Activated CD8-positive, alpha-beta memory T cell treated with anti-CD3 and anti-CD28 coated beads for 4 hours (primary cell): ENCODE measurements around the gene GPR31.

ENCODE experiments used
- DNase-seq, 2 donors: peaks; one replicate each; pipeline ENCODE4 v3.0.0-alpha.2; 2020; ENCODE audit warnings: low read depth in 2 of 2

GPR31 gene

DNA sequence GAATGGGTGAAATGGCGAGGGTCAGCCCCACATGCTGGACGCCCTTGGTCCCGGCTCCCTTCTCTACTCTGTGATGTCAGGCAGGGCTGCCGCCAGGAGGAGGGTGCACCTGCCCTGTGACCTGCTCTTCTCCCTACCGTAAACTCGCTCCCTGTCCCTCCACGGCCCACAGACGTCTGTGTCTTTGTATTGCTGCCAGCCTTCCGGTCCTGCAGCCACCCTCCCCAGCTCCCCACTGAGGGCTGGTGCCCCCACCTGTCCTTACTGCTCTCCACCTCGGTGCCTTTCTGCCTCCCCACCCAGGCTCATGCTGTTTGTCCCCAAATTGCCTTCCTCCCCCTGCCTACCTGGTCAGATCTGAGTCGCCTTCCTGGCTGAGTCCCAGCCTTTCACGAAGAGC, 38.9 kb downstream of the GPR31 start:
- no peak for DNase-seq

DNA sequence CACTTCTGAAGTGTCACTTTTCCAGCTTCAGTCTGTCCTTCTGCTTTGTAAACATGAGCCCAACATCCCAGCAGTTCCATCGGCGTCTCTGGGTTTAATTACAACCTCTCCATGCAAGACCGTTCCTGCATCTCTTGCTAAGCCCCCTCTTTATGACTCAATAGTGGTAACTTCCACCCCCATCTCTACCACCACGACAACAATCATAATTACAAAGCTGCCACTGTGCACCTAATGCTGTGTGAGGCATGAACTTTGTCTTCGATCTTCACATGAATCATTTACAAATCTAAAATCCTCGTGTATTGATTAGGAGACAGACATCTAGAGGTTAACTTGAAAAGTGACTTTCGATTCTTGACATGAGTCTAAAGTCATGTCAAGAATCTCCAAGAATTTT, 39.8 kb downstream of the GPR31 start:
- no peak for DNase-seq

DNA sequence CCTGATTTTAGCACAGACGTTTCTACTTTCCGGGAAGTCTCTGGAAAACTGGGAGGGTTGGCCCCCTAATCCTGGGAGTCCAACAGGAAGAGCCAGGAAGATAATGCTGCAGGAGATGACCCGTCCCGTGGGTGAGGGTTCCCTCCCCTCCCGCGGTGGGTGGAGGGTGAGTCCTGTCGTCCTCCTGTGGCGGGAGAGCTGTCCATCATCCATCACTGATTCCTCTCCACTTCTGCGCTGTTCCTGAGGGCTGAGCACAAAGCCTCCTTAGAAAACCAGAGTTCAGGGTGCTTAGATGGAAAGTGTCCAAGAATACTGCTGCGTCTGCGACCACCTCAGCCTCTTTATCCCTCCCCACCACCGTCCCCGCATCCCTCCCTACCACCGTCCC, 40.9 kb downstream of the GPR31 start:
- DNase-seq, result no peak

DNA sequence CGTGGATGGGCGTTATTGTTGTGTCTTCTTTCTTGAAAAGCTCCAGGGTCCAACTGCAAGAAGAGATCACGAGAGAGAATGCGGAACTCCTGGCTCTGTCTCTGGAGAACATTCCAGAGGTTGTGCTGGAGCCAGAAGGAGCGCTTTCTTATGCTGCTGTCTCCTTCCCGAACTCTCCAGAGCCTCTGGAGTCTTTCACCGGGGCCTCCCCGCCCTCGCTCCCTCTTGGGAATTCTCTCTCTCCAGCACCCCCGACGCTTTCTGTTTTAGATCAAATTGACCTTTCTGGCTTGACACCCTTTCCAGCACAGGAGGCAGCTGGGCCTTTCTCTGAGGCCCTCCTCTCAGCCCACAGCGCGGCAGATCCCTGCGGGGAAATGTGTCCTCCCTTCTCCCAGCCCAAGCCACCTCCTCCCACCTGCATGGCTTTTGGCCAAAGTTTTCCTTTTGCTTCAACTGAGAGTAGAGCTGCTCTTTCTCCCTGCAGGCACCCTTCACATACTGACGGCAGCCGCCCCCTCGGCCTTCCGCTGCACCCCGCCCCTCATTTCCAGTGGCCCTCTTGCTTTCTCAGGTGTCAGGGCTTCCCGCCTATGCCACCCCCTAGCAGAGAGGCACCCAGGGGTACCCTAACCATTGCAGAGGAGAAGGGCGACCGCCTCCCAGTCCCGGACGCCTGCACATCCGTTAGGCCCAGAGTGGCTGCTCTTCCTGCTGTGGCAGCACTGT, 41.5 kb downstream of the GPR31 start:
- DNase-seq, result no peak

DNA sequence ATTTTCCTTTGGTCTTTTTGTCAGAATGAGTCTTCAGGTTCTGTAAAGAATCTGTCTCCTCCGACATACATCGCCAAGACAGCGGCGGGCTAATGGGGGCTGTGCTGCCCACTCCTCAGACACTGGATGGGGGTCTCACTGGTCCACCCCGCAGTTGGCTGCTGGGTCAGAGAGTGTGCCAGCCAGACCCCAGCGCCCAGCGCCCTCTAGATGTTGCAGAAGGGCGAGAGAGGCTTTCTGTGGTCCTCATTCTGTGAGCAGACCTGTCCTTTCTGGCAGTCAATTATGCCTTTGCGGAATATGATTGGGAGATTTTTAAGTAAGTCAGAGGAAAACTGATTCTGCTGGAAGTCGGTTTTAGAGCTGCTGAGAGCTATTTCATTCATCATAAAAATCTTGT, 42.7 kb downstream of the GPR31 start:
- DNase-seq, result no peak

DNA sequence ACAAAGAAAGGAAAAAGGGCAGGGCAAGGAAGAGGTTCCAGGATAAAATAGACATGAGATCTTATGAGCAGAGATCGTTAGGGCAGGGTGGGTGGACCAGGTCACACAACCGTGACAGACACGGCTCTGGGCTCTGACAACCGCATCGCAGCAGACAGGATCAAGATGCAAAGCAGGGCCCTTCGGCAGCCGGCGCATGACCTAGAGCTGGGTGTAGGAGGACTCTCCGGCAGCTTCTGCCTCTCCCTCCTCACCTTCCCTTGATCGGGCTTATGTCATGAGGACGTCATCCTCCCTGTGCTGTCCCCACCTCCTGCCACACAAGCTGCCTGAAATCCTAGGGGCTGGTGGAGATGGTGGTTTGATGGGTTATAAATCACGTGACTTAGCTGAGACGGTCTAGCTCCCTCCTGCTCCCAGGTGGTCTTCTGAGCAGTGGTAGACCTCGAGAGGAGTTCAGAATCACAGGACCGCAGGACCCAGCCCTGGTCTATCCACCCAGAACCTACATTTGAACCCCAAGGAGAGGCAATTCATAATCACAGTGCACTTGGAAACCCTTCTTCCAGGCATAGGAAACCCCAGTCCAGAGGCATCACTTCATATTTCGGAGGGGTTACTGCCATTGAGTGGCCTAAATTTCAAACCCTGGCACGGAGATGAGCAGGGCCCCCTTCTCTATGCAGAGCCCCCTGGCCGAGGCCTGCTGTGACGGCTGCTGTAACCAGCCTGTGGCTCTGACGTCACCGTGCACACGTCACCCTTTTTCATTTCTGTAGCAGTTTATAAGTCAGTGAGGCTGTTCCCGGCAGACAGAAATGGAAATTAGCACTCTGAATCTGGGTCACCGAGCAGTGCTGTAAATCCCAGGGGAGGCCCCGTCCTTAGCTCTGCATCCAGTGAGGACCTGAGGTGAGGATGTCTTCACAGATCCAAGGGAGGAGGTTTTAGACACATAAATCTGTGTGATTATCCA, 43.6 kb downstream of the GPR31 start:
- DNase-seq, result no peak

DNA sequence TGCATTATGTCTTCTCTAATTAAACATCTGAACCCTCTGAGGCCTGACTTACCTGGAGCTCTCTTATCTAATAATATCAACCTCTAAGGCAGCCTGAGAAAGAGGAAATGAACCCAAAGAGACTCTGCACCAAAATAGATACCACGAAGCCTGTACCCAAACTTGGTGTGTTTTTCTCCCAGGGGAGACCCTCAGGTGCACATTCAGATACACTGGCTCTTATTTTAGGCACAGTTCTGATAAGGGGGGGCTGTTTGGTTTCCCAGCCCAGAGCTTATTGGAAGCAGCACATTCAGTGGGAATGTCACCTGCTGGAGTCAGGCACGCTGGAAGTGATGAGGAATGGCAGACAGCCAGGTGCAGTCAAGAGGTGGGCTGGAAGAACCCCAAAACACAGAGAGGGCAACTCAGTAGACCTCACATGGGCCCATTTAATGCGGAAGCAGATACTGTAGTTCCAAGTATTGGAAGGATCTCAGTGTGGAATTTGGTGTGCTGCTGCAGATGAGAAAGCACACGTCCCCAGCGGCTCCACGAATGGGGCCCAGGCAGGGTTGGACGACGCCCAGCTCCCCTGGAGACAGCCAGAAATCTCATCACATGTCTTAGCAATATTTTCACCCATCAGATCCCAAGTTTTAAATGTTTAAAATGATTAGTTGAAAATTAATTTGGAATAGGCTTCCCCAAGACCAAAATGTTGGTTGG, 44.6 kb downstream of the GPR31 start:
- no peak for DNase-seq

DNA sequence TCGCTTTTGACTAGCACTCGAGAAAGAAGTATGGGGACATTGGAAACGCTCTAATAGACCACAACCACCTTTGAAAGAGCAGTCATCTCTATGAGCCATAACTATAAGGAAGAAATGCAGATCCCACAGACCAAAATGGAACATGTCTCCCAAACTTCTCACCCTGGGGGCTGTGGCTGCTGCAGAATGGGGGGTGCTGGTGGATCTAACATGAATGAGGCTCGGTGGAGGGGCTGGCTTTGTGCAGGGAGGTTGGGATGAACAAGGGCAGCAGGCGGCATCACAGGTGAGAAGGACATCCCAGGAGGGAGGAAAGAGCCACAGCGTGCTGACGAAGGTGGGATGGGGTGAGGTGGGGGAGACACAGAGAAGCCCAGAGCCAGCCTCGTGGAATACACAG, 45.4 kb downstream of the GPR31 start:
- DNase-seq, result no peak

DNA sequence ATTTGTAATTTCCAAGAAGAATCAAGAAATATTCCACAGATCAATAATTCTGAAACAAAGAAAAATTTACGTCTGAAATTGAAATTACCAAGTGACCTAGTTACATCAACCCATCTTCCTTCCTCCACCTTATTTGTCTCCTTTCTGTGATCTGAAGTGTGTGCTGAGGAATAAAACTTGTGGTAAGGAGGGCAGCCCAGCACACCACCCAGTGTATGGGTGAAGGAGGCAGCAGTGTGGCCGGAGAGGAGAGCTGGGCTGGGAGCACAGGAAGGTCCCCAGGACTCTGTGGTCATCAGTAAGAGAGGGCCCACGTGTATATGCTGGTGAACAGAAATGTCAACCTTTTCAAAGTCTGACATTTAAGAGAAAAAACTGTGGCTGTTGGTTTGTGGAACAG, 46.2 kb downstream of the GPR31 start:
- no peak for DNase-seq

DNA sequence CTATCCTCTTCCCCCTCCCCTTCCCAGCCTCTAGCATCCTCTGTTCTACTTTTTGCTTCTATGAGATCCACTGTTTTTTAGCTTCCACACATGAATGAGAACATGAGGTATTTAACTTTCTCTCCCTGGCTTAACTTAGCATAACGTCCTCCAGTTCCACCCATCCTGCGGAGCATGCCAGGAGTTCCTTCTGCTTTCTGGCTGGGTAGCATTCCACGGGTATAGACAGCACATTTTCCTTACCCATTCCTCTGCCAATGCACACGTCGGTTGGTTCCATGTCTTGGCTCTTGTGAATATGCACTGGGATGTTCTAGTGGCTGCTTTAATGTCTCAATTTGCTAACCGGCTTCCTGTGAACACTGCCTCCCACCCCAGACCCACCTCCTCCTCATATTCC, 48.1 kb downstream of the GPR31 start:
- no peak for DNase-seq

DNA sequence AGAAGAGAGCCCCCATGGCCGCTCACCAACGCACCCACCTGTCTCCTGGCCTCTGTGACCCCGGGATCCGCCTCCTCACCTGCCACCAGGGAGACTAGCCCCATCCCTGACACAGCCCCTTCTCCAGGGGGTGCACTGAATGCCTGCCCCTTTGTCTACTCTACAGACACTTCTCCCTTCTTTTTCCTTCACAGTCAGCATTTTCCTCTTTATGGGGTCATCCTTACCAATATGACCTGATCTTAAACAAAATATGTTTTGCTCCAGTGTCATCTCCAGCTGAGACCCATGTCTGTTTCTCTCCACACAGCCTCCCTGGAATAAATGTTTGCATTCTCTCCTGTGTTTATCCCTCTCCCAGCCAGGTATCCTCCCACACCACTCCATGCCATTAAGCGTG, 49.5 kb downstream of the GPR31 start:
- no peak for DNase-seq

DNA sequence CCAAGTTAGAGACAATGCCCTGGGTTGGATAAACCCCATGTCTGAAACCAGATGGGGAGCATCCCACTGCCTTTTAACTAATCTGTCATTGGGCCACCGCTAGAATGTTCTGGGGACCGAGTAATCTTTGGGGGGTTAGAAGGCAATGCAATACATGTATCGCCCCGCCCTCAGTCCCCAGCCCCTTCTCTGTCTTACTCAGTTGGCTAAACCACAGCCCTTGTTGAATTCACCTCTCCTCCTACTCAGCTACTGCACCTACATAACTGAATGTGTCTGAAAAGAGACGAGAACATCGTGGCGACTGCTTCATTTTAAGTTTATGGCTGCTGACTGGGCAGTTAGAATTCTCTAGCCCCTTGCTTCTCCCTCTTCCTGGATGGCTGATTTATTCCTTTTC, 50.0 kb downstream of the GPR31 start:
- DNase-seq, result no peak

DNA sequence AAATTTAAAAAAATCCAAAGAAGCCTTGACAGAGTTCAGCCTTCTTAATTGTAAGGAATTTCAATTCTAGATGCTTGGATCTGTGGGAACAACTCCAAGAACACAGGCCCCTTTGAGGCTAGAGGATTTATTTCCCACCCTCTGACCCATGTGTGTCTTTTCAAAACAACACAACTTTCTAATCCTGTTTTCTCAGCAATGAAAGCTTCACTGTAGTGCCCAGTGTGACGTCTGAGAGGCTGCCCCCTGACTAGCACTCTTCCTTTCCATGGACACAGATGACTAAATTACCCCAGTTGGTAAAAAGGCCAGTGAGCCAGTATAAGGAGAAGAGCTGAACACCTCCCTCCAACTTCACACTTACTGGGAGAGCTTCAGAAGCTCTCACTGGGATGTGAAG, 51.4 kb downstream of the GPR31 start:
- DNase-seq, result no peak
